K562 (cell line): ENCODE data around the gene NOP16. TPM values are rescaled to one million over a fixed set of nuclear protein-coding genes. Genes with fewer than 3 reads are reported as not detected.

ENCODE experiments used
- BHLHE40 ChIP-seq: IDR thresholded peaks from 2 replicates; pipeline ENCODE4 v1.6.1; 2011; ENCODE audit warnings: low read length, improper control_type of control experiment
- MEIS2 ChIP-seq: fragments of 450-650 bp; IDR thresholded peaks from 2 replicates; pipeline ENCODE4 v1.6.1; 2014; ENCODE audit warnings: mild to moderate bottlenecking; ENCODE audit not compliant: partially characterized antibody
- MGA ChIP-seq: fragments of 450-650 bp; IDR thresholded peaks from 2 replicates; pipeline ENCODE4 v1.6.1; 2016; ENCODE audit warnings: mild to moderate bottlenecking, moderate library complexity
- SREBF1 ChIP-seq: fragments of 150-350 bp; IDR thresholded peaks from 2 replicates; pipeline ENCODE4 v1.6.1; 2014; ENCODE audit warnings: antibody characterized with exemption, low read depth, low read length, borderline replicate concordance
- ZFP91 ChIP-seq: sonication (generic); formaldehyde crosslinking; IDR thresholded peaks from 2 replicates; pipeline ENCODE4 v1.8.0; 2022; ENCODE audit warnings: mild to moderate bottlenecking, missing genetic modification reagents
- ZNF197 ChIP-seq: fragments of 200-800 bp; sonication (Bioruptor generic); IDR thresholded peaks from 2 replicates; pipeline ENCODE4 v1.6.1; 2016; ENCODE audit warnings: low read depth, missing genetic modification characterization, missing compliant biosample characterization
- ZNF449 ChIP-seq: fragments of 250-450 bp; sonication (Bioruptor Pico); IDR thresholded peaks from 2 replicates; pipeline ENCODE4 v1.8.0; 2022; ENCODE audit warnings: moderate library complexity, mild to moderate bottlenecking, inconsistent platforms
- polyA plus RNA-seq, 8 experiments: library from polyadenylated mRNA; depleted of rRNA in 4 of 8; stranded (reverse) in 5 of 8; unstranded in 3 of 8; fragments of >200 nt; fragmentation: Nextera tagmentation in 2 of 8; fragmentation: Illumina TruSeq in 1 of 8; extraction: Ambion mirVana in 2 of 8; extraction: Trizol in 1 of 8; gene quantifications; 2 replicates each; pipeline versions ENCODE4 v1.2.1 to v1.2.3, GENCODE V29; 2011 to 2014; ENCODE audit warnings: inconsistent platforms in 1 of 8, missing spikeins in 1 of 8
- total RNA-seq, 7 experiments: library from RNA; depleted of rRNA in 6 of 7; stranded (reverse); fragments of >200 nt in 6 of 7; fragmentation: Illumina TruSeq in 2 of 7; extraction: Trizol in 2 of 7; gene quantifications; 2 replicates each; pipeline versions ENCODE4 v1.2.1 to v1.2.3, GENCODE V29; 2011 to 2021; ENCODE audit warnings: low replicate concordance in 1 of 7

NOP16 gene
- total and polyA plus RNA-seq, 9 of the 15 experiments (the other 6 are each of a cell fraction or from before 2014, with no cell fraction given), result 92.5 to 342 (median 148) TPM

GRCh38 chr5:176394096-176394495, 5.7 kb upstream of the NOP16 start (continued):
- TF ChIP-seq ZFP91 (CRISPR knock-in tag) (no peak), SREBF1 (no peak), BHLHE40 (no peak), ZNF449 (no peak), ZNF197 (CRISPR knock-in tag) (no peak), MGA (no peak), MEIS2 (no peak)
